Measurements from ENCODE around the gene SPAG7. TPM values are rescaled to one million over a fixed set of nuclear protein-coding genes. Genes with fewer than 3 reads are reported as not detected.
A peak's percentile ranks its signal among the peaks of the same experiment; 100 is the strongest.

Gene SPAG7
- total RNA-seq, 1 donor from 2014 or later: 64.8 TPM

- intact Hi-C loops (cut with DNase I): no loop called here
- H3K4me1 ChIP-seq: peaks cover 24% of the 10 kb centered on the region
- DNase-seq (no peak), ATAC-seq (no peak)
- no peaks in the 10 kb centered on the region for H3K9me3 ChIP-seq
- H3K36me3 ChIP-seq: peaks cover 13% of the 10 kb centered on the region
- no peak for TF ChIP-seq CTCF (IDR thresholded peaks at IDR 0.05)
- H3K27me3 ChIP-seq: no peaks in the 10 kb centered on the region
- H3K4me3 ChIP-seq: no peak overlapping the region
- H3K27ac ChIP-seq: no peak overlapping the region
Measured at GRCh38 chr17:4936436-4936835, 31.2 kb downstream of the SPAG7 start.

GRCh38 chr17:4935650-4936049, 32.0 kb downstream of the SPAG7 start:
- ATAC-seq (no peak), DNase-seq (no peak)
- Histone ChIP-seq H3K27me3 (no peaks in the 10 kb centered on the region), H3K4me1 (peaks cover 17% of the 10 kb centered on the region), H3K27ac (no peak overlapping the region), H3K36me3 (peaks cover 13% of the 10 kb centered on the region), H3K4me3 (no peak overlapping the region), H3K9me3 (no peaks in the 10 kb centered on the region)
- no peak for TF ChIP-seq CTCF (IDR thresholded peaks at IDR 0.05)
- intact Hi-C loops (cut with DNase I): no loop called here

- Histone ChIP-seq H3K4me3 (no peak overlapping the region), H3K27me3 (no peaks in the 10 kb centered on the region), H3K9me3 (no peaks in the 10 kb centered on the region), H3K27ac (no peak overlapping the region), H3K36me3 (peaks cover 13% of the 10 kb centered on the region), H3K4me1 (peaks cover 17% of the 10 kb centered on the region)
- intact Hi-C loops (cut with DNase I): no loop called here
- peak; percentile 71 for DNase-seq
- peak; percentile 50 for ATAC-seq
- peak; percentile 17 for TF ChIP-seq CTCF (IDR thresholded peaks at IDR 0.05)
Measured at GRCh38 chr17:4934173-4934979, 33.2 kb downstream of the SPAG7 start.

DNA sequence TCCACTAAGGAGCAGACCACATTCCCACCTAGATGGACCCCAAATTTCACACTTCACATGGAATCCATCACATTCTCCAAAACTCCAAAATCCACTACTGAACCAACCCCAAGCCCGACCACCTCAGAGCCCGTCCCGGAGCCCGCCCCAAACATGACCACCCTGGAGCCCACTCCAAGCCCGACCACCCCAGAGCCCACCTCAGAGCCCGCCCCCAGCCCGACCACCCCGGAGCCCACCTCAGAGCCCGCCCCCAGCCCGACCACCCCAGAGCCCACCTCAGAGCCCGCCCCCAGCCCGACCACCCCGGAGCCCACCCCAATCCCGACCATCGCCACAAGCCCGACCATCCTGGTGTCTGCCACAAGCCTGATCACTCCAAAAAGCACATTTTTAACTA, 34.0 kb downstream of the SPAG7 start:
- Histone ChIP-seq H3K9me3 (no peaks in the 10 kb centered on the region), H3K4me1 (peaks cover 12% of the 10 kb centered on the region), H3K27me3 (no peaks in the 10 kb centered on the region), H3K4me3 (no peak overlapping the region), H3K36me3 (peaks cover 13% of the 10 kb centered on the region), H3K27ac (no peak overlapping the region)
- ATAC-seq (no peak), DNase-seq (no peak)
- no peak for TF ChIP-seq CTCF (IDR thresholded peaks at IDR 0.05)
- intact Hi-C loops (cut with DNase I): no loop called here

GRCh38 chr17:4932756-4933155, 34.9 kb downstream of the SPAG7 start:
- H3K9me3 ChIP-seq: no peaks in the 10 kb centered on the region
- no peaks in the 10 kb centered on the region for H3K27me3 ChIP-seq
- DNase-seq: no peak
- H3K27ac ChIP-seq: no peak overlapping the region
- TF ChIP-seq CTCF (IDR thresholded peaks at IDR 0.05): no peak
- peaks cover 7% of the 10 kb centered on the region for H3K36me3 ChIP-seq
- intact Hi-C loops (cut with DNase I): no loop called here
- no peak overlapping the region for H3K4me3 ChIP-seq
- peaks cover 6% of the 10 kb centered on the region for H3K4me1 ChIP-seq
- ATAC-seq: no peak
